Osteocyte (in vitro differentiated cells): Measurements from ENCODE around the gene RAB17. TPM values are rescaled to one million over a fixed set of nuclear protein-coding genes. Genes with fewer than 3 reads are reported as not detected.

Experiments
- DNase-seq: peaks from one replicate; pipeline ENCODE4 v3.0.0; 2021; ENCODE audit warnings: mixed read lengths; ENCODE audit not compliant: unreplicated experiment; ENCODE audit errors: extremely low spot score
- H3K27ac Mint-ChIP-seq: one replicate; pipeline ENCODE4 v1.8.0; 2021; ENCODE audit warnings: mild to moderate bottlenecking, mixed read lengths; ENCODE audit not compliant: unreplicated experiment
- H3K27me3 Mint-ChIP-seq: one replicate; pipeline ENCODE4 v1.8.0; 2021; ENCODE audit warnings: mixed read lengths; ENCODE audit not compliant: unreplicated experiment
- H3K36me3 Mint-ChIP-seq: one replicate; pipeline ENCODE4 v1.8.0; 2021; ENCODE audit warnings: mixed read lengths; ENCODE audit not compliant: unreplicated experiment
- H3K4me1 Mint-ChIP-seq: one replicate; pipeline ENCODE4 v1.8.0; 2021; ENCODE audit warnings: mixed read lengths; ENCODE audit not compliant: unreplicated experiment
- H3K4me3 Mint-ChIP-seq: one replicate; pipeline ENCODE4 v1.8.0; 2021; ENCODE audit warnings: mild to moderate bottlenecking, moderate library complexity, mixed read lengths; ENCODE audit not compliant: unreplicated experiment
- H3K9me3 Mint-ChIP-seq: one replicate; pipeline ENCODE4 v1.8.0; 2021; ENCODE audit warnings: mixed read lengths; ENCODE audit not compliant: unreplicated experiment
- CTCF ChIP-seq: fragments of 200-600 bp; sonication (generic); IDR thresholded peaks from 2 replicates; pipeline ENCODE4 v1.5.0; 2021; ENCODE audit warnings: antibody characterized with exemption, mild to moderate bottlenecking, moderate library complexity
- total RNA-seq: library from RNA; stranded (reverse); gene quantifications from 2 replicates; pipeline ENCODE4 v1.2.1, GENCODE V29; 2021

RAB17 gene
- total RNA-seq, 1 donor from 2014 or later = 5.2 TPM

GRCh38 chr2:237558961-237559641 lies 31.4 kb downstream of the RAB17 start:
- no peak overlapping the region for H3K4me3 Mint-ChIP-seq
- H3K36me3 Mint-ChIP-seq = peaks cover 18% of the 10 kb centered on the region
- H3K9me3 Mint-ChIP-seq = peaks cover 8% of the 10 kb centered on the region
- H3K4me1 Mint-ChIP-seq = peaks cover 11% of the 10 kb centered on the region
- DNase-seq = no peak
- H3K27me3 Mint-ChIP-seq = peaks cover 13% of the 10 kb centered on the region
- no peak overlapping the region for H3K27ac Mint-ChIP-seq
- no peak for TF ChIP-seq CTCF

- Mint-ChIP-seq H3K4me3 (no peak overlapping the region), H3K9me3 (peaks cover 13% of the 10 kb centered on the region), H3K4me1 (peaks cover 11% of the 10 kb centered on the region), H3K27ac (no peak overlapping the region), H3K27me3 (peaks cover 5% of the 10 kb centered on the region), H3K36me3 (peaks cover 26% of the 10 kb centered on the region)
- no peak for TF ChIP-seq CTCF
- DNase-seq = no peak
Observed at GRCh38 chr2:237557633-237558015, 32.9 kb downstream of the RAB17 start.

GRCh38 chr2:237556773-237557632 lies 33.5 kb downstream of the RAB17 start:
- DNase-seq = no peak
- H3K9me3 Mint-ChIP-seq = peaks cover 13% of the 10 kb centered on the region
- no peak overlapping the region for H3K4me3 Mint-ChIP-seq
- no peak for TF ChIP-seq CTCF
- peaks cover 11% of the 10 kb centered on the region for H3K4me1 Mint-ChIP-seq
- H3K27ac Mint-ChIP-seq = no peak overlapping the region
- H3K36me3 Mint-ChIP-seq = peaks cover 31% of the 10 kb centered on the region
- H3K27me3 Mint-ChIP-seq = peaks cover under 1% of the 10 kb centered on the region

- no peak for TF ChIP-seq CTCF
- no peak for DNase-seq
- peaks cover 13% of the 10 kb centered on the region for H3K9me3 Mint-ChIP-seq
- no peak overlapping the region for H3K27ac Mint-ChIP-seq
- H3K4me1 Mint-ChIP-seq = peaks cover 11% of the 10 kb centered on the region
- H3K27me3 Mint-ChIP-seq = no peaks in the 10 kb centered on the region
- no peak overlapping the region for H3K4me3 Mint-ChIP-seq
- H3K36me3 Mint-ChIP-seq = peaks cover 32% of the 10 kb centered on the region
Observed at GRCh38 chr2:237555560-237555959, 35.0 kb downstream of the RAB17 start.

- no peak for DNase-seq
- Mint-ChIP-seq H3K36me3 (peaks cover 32% of the 10 kb centered on the region), H3K9me3 (peaks cover 13% of the 10 kb centered on the region), H3K4me3 (no peak overlapping the region), H3K4me1 (peaks cover 7% of the 10 kb centered on the region), H3K27ac (no peak overlapping the region), H3K27me3 (no peaks in the 10 kb centered on the region)
- TF ChIP-seq CTCF = no peak
Observed at GRCh38 chr2:237553948-237554347, 36.6 kb downstream of the RAB17 start.
